GM21423 (cell line): ENCODE measurements around the gene KRT37.

Experiments
- ATAC-seq: cut with Tn5 transposase; IDR thresholded peaks from one replicate; pipeline ENCODE4 v1.9.1; 2021; ENCODE audit warnings: mild to moderate bottlenecking, moderate library complexity; ENCODE audit not compliant: unreplicated experiment

KRT37 gene

GRCh38 chr17:41377546-41377945 lies 46.8 kb downstream of the KRT37 start:
- ATAC-seq: no peak
